Measurements from ENCODE around the gene MDM2.
"Not testable (repeated sequence)": the region's sequence is repeated elsewhere in the genome, so short reads cannot be mapped to it uniquely, and the experiment has no call there.

The MDM2 gene

DNA sequence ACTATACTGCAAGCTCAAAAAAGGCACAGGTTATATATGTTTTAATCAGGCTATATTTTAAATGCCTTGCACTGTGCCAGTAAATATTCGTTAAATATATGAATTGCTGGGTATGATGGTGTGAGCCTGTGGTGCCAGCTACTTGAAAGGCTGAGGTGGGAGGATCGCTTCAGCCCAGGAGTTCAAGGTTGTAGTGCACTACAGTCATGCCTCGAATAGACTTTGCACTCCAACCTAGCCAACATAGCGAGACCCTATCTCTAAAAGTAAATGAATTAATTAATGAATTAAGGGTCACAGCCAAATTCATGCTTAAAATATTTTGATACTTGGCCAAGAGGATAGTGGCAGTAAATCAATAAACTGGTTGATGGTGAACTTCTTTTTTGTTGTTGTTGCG is 22.2 kb upstream of the MDM2 start:
- DNase-seq (ENCODE audit: low read depth in 1 of 2, low spot score in 1 of 2), result no peak

DNA sequence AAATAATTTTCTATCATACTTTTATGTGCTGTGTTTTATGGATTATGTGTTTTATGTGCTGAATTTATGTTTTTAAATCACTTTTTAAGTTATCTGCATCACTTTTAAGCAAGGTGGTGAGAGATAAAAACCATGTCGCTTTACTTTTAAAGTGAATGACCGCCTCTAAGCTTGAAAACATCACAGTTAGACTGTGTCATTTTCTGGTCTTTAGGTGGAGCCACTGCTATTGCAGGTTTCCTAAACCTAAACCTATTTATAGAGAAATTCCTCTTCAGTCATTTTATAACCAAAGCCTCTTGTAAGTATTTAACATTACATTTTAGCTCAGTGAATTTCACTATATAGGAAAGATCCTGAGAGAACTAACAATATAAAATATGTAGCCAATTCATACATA is 21.0 kb upstream of the MDM2 start:
- DNase-seq (ENCODE audit: low read depth in 1 of 2, low spot score in 1 of 2), result no peak

GRCh38 chr12:68788554-68789143 is 19.3 kb upstream of the MDM2 start:
- no peak for DNase-seq (ENCODE audit: low read depth in 1 of 2, low spot score in 1 of 2)

GRCh38 chr12:68789144-68789878 is 18.7 kb upstream of the MDM2 start:
- DNase-seq (ENCODE audit: low read depth in 1 of 2, low spot score in 1 of 2), result no peak

DNA sequence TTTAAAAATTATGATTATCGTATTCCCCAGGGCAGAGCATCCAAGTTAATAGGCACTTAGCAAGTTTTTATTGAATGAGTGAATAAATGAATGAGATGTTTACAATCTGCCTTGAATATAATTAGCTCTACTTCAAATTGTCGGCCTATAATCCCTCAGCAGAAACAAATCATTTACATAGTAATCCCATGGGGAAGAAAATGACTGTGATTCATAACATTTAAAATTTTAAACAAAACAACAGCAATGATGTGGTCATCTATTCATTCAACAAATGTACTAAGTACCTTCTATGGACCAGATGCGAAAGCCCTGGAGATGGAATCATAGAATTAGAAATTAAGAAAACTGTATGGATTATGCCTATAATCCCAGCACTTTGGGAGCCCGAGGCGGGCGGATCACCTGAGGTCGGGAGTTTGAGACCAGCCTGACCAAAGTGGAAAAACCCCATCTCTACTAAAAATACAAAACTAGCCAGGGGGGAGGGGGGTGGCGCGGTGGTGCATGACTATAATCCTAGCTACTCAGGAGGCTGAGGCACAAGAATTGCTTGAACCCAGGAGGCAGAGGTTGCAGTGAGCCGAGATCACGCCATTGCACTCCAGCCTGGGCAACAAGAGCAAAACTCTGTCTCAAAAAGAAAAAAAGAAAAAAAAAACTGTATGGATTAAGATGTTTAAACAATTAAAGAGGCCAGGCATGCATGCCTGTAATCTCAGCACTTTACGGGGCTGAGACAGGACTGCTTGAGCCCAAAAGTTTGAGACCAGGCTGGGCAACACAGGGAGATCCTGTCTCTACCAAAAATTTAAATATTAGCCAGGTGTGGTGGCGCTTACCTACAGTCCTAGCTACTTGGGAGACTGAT is 17.7 kb upstream of the MDM2 start:
- DNase-seq (ENCODE audit: low read depth in 1 of 2, low spot score in 1 of 2), result no peak

DNA sequence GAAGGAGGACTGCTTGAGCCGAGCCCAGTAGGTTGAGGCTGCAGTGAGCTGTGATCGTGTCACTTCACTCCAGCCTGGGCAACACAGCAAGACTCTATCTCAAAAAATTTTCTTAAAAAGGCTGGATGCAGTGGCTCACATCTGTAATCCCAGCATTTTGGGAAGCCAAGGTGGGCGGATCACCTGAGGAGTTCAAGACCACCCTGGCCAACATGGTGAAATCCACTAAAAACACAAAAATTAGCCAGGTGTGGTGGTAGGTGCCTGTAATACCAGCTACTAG is 17.1 kb upstream of the MDM2 start:
- DNase-seq (ENCODE audit: low read depth in 1 of 2, low spot score in 1 of 2), result no peak

GRCh38 chr12:68791897-68792481 is 16.0 kb upstream of the MDM2 start:
- no peak for DNase-seq (ENCODE audit: low read depth in 1 of 2, low spot score in 1 of 2)

- DNase-seq (ENCODE audit: low read depth in 1 of 2, low spot score in 1 of 2), result no peak
These were observed 15.0 kb upstream of the MDM2 start for GRCh38 chr12:68792952-68793351.

DNA sequence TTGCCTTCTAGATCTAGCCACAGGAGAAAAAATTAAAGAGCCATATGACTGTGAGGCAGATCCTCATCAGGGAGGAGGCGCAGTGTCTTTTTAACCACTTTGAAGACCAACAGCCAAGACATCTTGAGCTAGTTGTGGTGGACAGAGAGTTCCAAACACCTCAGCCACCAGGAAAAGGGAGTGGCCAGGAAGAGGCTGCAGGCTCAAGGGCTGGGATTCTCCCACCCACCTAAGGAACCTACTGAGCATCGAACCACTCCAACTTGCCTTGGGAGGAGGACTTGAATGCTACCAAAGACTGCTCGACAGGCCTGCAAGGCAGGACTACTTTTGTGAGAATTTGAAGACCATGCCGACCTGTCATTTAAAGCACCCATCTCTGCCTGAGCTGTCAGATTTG is 14.5 kb upstream of the MDM2 start:
- no peak for DNase-seq (ENCODE audit: low read depth in 1 of 2, low spot score in 1 of 2)

DNA sequence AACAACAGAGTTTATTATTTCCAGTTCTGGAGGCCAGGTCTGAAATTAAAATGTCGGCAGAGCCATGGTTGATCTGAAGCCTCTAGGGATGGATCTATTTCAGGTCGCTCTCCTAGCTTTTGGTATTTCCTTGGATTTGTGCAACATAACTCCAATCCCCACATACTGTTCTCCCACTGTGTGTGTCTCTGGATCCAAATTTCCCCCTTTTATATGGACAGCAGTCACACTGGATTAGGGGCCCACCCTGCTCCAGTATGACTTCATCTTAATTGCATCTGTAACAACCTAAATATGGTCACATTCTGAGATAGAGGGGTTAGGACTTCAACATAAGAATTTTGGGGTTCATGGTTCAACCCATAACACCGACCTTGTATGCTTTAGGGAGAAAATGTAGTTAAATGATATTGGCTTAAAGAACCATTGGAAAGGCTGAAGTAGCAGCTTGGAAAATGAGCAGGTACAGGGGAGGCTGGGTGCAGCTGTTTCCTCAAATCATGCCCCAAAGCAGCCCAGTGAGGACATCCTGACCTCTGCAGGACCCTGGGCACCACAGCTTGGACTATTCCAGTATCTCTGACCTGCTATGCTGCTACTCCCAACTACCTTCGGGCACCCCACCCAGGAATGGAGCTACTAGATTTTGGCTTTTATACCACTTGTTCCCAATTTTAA is 13.9 kb upstream of the MDM2 start:
- no peak for DNase-seq (ENCODE audit: low read depth in 1 of 2, low spot score in 1 of 2)

- DNase-seq (ENCODE audit: low read depth in 1 of 2, low spot score in 1 of 2), result no peak
These were observed 13.2 kb upstream of the MDM2 start for GRCh38 chr12:68794653-68795251.

DNA sequence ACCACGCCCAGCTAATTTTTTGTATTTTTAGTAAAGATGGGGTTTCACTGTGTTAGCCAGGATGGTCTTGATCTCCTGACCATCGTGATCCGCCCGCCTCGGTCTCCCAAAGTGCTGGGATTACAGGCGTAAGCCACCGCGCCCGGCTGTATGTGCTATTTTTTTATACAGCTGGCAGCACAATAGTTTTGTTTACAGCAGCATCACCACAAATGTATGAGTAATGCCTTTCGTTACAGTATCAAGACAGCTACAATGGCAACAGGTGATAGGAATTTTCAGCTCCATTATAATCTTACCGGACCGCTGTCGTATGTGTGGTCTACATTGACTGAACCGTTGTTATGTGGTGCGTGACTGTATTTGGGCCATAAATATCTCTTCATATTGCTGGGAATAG is 11.6 kb upstream of the MDM2 start:
- no peak for DNase-seq (ENCODE audit: low read depth in 1 of 2, low spot score in 1 of 2)

GRCh38 chr12:68798882-68799234 is 9.1 kb upstream of the MDM2 start:
- no peak for DNase-seq (ENCODE audit: low read depth in 1 of 2, low spot score in 1 of 2)

DNA sequence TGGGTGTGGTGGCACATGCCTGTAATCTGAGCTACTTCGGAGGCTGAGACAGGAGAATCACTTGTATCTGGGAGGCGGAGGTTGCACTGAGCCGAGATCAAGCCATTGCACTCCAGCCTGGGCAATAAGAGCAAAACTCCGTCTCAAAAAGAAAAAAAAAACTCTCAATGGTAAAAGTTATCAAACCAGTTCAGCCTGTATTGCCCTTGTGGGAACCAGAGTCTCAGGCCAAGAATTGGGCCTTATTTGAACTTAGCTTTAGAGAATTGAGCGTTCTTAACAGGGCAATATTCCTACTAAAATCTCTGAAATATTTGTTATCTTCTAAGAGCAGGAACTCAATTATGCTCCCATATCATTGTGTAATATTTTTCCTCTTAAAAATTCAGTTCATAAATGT is 7.7 kb upstream of the MDM2 start:
- DNase-seq (ENCODE audit: low read depth in 1 of 2, low spot score in 1 of 2), result no peak

DNA sequence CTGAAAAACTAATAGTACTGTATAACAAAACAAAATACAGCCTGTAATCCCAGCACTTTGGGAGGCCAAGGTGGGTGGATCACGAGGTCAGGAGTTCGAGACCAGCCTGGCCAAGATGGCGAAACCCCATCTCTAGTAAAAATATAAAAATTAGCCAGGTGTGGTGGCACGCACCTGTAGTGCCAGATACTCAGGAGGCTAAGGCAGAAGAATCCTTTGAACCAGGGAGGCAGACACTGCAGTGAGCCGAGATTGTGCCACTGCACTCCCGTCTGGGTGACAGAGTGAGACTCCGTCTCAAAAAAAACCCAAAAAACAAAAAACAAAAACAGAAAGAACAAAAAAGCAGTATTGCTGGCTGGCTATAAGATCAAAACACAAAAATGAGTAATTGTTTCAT is 6.9 kb upstream of the MDM2 start:
- DNase-seq (ENCODE audit: low read depth in 1 of 2, low spot score in 1 of 2), result not testable (repeated sequence)

DNA sequence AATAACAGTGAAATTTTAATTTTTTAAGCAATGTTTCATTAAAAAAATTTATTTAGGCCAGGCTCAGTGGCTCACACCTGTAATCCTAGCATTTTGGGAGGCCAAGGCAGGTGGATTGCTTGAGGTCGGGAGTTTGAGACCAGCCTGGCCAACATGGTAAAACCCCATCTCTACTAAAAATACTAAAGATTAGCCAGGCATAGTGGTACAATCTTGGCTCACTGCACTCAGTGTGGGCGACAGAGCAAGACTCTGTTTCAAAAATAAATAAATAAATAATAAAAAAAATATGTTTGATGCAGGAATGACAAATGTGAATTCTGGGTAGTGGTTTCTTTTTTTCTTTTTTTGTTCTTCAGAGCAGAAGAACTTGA is 5.6 kb upstream of the MDM2 start:
- DNase-seq (ENCODE audit: low read depth in 1 of 2, low spot score in 1 of 2), result not testable (repeated sequence)

DNA sequence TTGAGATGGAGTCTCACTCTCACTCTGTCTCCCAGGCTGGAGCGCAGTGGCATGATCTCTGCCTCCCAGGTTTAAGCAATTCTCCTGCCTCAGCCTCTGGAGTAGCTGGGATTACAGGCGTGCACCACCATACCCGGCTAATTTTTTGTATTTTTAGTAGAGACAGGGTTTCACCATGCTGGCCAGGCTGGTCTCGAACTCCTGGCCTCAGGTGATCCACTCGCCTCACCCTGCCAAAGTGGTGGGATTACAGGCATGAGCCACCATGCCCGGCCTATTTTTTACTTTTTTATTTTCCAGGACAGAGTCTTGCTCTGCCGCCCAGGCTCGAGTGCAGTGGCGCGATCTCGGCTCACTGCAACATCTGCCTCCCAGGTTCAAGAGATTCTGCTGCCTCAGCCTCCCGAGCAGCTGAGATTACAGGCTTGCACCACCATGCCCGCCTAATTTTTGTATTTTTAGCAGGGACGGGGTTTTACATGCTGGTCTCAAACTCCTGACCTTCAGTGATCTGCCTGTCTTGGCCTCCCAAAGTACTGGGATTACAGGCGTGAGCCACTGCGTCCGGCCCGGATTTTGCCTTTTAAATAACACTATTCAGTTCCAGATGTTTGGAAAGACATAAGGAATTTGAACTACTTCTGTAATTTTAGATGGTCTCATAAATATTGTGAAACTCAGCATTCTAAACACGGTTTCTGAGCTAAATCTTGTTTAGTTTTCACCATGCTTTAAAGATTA is 4.9 kb upstream of the MDM2 start:
- DNase-seq (ENCODE audit: low read depth in 1 of 2, low spot score in 1 of 2), result not testable (repeated sequence)

- no peak for DNase-seq (ENCODE audit: low read depth in 1 of 2, low spot score in 1 of 2)
These were observed 3.9 kb upstream of the MDM2 start for GRCh38 chr12:68803948-68804656.

DNA sequence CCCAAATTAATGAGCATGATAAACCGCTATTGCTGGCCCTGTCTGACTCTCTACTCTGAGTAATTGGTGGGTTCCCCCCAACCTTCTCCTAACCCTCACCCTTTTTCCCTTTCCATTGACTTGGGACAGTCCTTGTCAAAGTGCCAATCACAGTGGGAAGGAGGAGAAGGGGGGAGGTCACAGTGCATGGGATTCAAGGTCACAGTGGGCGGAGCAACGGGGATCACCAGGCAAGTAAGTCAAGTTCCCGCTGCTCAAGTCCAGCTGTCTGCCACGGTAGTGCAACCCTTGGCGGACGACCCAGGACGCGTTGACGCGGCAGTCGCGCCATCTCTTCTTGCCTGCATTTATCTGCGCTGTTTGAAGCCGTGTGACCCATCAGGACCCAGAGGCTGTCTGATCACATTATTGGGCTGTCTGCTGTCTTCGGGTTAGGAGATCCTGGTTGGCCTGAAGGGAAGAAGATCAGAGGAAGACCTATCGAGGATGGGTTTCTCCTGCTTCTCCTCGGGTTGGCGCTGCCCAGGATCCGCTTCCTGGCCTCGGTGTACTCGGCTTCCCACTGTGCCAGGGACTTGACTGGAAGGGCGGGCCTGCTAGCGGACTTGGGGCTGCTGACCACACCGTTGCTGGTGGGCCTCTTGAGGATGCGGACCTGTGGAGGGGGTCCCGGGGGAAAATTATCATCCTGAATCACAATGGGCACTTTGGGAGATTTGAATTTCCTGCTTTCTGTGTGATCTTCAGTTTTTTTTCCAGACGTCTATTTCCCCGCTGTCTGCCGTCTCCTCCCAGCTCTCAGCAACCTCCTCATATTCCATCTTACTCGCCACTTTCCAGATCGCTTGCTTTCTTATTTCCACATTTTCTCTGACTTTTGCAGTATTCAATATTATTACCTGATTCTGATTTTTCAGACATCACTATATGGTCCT is 3.1 kb upstream of the MDM2 start:
- no peak for DNase-seq (ENCODE audit: low read depth in 1 of 2, low spot score in 1 of 2)
